Endodermal cell (in vitro differentiated cells): Measurements from ENCODE around the gene TSSC4. TPM values are rescaled to one million over a fixed set of nuclear protein-coding genes. Genes with fewer than 3 reads are reported as not detected.

Source experiments
- DNase-seq: peaks from one replicate; pipeline ENCODE4 v3.0.0-alpha.2; 2017
- H3K27ac ChIP-seq: 2 replicates; pipeline ENCODE4 v1.5.1; 2013; ENCODE audit warnings: mild to moderate bottlenecking, low read depth, low read length, moderate library complexity
- H3K27me3 ChIP-seq: 2 replicates; pipeline ENCODE4 v1.6.1; 2013; ENCODE audit warnings: mild to moderate bottlenecking, low read length, moderate library complexity; ENCODE audit not compliant: insufficient read depth, control insufficient read depth, poor library complexity, severe bottlenecking
- H3K36me3 ChIP-seq: 2 replicates; pipeline ENCODE4 v1.7.0; 2013; ENCODE audit warnings: mild to moderate bottlenecking, low read length, moderate library complexity; ENCODE audit not compliant: control insufficient read depth, insufficient read depth
- H3K4me1 ChIP-seq: one replicate; pipeline ENCODE4 v1.7.0; 2013; ENCODE audit warnings: low read length; ENCODE audit not compliant: control insufficient read depth, insufficient read depth
- H3K4me3 ChIP-seq: 2 replicates; pipeline ENCODE4 v1.5.1; 2013; ENCODE audit warnings: mild to moderate bottlenecking, low read length, moderate library complexity
- H3K9ac ChIP-seq: 2 replicates; pipeline ENCODE4 v1.6.1; 2013; ENCODE audit warnings: mild to moderate bottlenecking, low read length, moderate library complexity; ENCODE audit not compliant: poor library complexity, severe bottlenecking; ENCODE audit errors: extremely low read depth
- H3K9me3 ChIP-seq: 2 replicates; pipeline ENCODE4 v1.6.1; 2013; ENCODE audit warnings: mild to moderate bottlenecking, low read length, moderate library complexity; ENCODE audit not compliant: control insufficient read depth
- H3K27ac Mint-ChIP-seq: 2 replicates; pipeline ENCODE4 v1.8.0; 2020; ENCODE audit warnings: mixed read lengths
- H3K27me3 Mint-ChIP-seq: 2 replicates; pipeline ENCODE4 v1.8.0; 2021; ENCODE audit warnings: mild to moderate bottlenecking, mixed read lengths; ENCODE audit not compliant: insufficient read depth
- H3K36me3 Mint-ChIP-seq: 2 replicates; pipeline ENCODE4 v1.8.0; 2020; ENCODE audit warnings: low read depth, mixed read lengths
- H3K4me1 Mint-ChIP-seq: 2 replicates; pipeline ENCODE4 v1.8.0; 2020; ENCODE audit warnings: mixed read lengths
- H3K4me3 Mint-ChIP-seq: 2 replicates; pipeline ENCODE4 v1.8.0; 2020; ENCODE audit warnings: mild to moderate bottlenecking, moderate library complexity, mixed read lengths
- H3K9me3 Mint-ChIP-seq: 2 replicates; pipeline ENCODE4 v1.8.0; 2020; ENCODE audit warnings: mild to moderate bottlenecking, mixed read lengths
- WGBS, 2 experiments: methylation state at CpG; one replicate each; pipeline versions ENCODE4 v1.1.5 to v1.1.7; 2013; ENCODE audit warnings: missing lambda C conversion rate in 2 of 2, mixed read lengths in 1 of 2; ENCODE audit not compliant: insufficient coverage in 1 of 2, insufficient read length in 1 of 2; 5-methylcytosine and 5-hydroxymethylcytosine counted together
- total RNA-seq, 2 donors: library from RNA; stranded (reverse); fragmentation: NEBNext Ultra II Directional in 1 of 2; extraction: Animal tissue kit (Norgen Biotek cat#: 25700) in 1 of 2; gene quantifications; 2 replicates in 1 of 2; 3 replicates in 1 of 2; pipeline ENCODE4 v1.2.1, GENCODE V29; 2021
- TF ChIP-seq, protein P1 (sequence below): fragments of 200-600 bp; sonication (generic); conservative IDR thresholded peaks from 2 replicates; pipeline ENCODE4 v1.5.0; 2021; ENCODE audit warnings: antibody characterized with exemption, mild to moderate bottlenecking

The TSSC4 gene
- total RNA-seq, 2 donors from 2014 or later, result 47.2 to 51.1 TPM

DNA sequence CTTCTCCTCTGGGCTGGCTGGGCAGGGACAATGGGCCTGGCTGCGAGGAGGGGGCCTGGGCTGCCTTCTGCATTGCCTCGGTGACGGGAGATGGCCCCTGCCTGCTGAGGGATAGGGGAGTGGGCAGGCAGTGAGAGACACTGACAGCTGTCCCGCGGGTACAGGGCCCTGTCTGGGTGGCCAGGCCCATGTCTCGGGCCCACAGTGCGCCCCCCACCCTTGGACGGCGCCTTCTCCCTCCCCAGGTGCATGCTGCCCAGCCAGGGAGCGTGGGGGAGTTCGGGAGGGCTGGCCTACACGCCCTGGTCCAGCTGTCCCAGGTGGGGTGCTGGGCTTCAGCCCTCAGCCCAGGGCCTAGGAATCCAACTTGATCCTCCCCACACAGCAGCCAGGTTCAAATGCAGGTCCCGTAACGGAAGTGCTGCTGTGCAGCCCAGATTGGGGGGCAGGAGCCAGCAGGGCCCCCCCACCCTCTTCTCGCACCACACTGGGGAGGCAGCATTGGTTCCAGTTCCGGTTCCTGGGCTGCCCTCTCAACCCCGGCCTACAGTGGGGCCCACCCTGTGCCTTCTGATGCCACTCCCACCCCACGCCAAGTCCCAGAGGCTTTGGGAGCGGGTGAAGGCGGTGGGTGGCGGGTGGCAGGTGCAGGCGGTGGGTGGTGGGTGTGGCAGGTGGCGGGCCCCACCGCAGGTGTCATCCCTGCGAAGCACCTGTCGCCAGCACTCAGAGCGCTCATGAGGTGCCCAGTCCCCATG lies 7.3 kb upstream of the TSSC4 start:
- H3K9me3 Mint-ChIP-seq, result no peaks in the 10 kb centered on the region
- no peaks in the 10 kb centered on the region for H3K27me3 ChIP-seq
- no peak overlapping the region for H3K9ac ChIP-seq
- DNase-seq, result no peak
- no peak overlapping the region for H3K4me3 ChIP-seq
- H3K4me1 Mint-ChIP-seq, result no peaks in the 10 kb centered on the region
- no peaks in the 10 kb centered on the region for H3K9me3 ChIP-seq
- H3K27ac ChIP-seq, result no peak overlapping the region
- peaks cover 25% of the 10 kb centered on the region for H3K36me3 Mint-ChIP-seq
- H3K27ac Mint-ChIP-seq, result no peak overlapping the region
- H3K27me3 Mint-ChIP-seq, result no peaks in the 10 kb centered on the region
- H3K4me1 ChIP-seq, result no peaks in the 10 kb centered on the region
- 84 to 90% methylated on average over 19 to 27 of the region's 27 CpGs for WGBS, 2 experiments
- peaks cover 21% of the 10 kb centered on the region for H3K36me3 ChIP-seq
- no peak overlapping the region for H3K4me3 Mint-ChIP-seq
- TF ChIP-seq, protein P1, sequence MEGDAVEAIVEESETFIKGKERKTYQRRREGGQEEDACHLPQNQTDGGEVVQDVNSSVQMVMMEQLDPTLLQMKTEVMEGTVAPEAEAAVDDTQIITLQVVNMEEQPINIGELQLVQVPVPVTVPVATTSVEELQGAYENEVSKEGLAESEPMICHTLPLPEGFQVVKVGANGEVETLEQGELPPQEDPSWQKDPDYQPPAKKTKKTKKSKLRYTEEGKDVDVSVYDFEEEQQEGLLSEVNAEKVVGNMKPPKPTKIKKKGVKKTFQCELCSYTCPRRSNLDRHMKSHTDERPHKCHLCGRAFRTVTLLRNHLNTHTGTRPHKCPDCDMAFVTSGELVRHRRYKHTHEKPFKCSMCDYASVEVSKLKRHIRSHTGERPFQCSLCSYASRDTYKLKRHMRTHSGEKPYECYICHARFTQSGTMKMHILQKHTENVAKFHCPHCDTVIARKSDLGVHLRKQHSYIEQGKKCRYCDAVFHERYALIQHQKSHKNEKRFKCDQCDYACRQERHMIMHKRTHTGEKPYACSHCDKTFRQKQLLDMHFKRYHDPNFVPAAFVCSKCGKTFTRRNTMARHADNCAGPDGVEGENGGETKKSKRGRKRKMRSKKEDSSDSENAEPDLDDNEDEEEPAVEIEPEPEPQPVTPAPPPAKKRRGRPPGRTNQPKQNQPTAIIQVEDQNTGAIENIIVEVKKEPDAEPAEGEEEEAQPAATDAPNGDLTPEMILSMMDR, result no peak

DNA sequence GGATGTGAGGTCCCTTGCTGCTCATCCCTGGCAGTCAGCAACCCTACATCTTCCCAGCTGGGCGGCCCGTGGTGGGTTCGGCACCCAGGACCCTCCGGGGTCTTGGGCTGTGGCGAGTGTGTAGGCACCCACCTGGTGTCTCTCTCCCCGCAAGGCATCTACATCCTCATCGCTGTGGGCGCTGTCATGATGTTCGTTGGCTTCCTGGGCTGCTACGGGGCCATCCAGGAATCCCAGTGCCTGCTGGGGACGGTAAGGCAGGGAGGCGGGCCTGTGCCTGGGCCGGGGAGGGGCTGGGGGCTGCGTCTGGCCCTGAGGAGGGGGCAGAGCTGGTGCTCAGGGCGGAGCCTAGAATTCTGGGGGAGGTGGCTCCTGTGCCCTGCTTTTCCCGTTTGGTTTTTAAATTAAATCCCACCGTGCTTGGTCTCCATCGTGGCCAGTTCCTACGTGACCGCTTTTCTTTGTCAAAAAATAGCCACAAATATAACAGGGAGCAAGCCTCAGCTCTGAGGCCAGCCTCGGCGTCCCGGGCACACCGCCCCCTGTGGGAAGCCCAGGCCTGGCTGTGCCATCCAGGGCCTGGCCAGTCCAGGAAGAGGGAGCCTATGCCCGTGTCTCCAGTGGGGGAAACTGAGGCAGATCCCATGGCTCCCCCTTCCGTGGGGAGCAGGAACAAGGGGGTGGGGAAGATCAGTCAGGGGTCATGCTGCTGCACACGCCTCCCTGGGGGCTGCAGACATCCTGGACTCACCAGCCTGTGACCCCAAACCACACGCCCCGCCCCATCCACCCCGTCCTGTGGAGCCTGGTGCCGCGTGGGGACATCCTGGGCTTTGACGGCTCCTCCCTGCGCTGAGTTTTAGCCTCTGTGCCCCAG lies 6.4 kb upstream of the TSSC4 start:
- Mint-ChIP-seq H3K36me3 (peaks cover 27% of the 10 kb centered on the region), H3K27ac (no peak overlapping the region), H3K4me3 (no peak overlapping the region), H3K27me3 (no peaks in the 10 kb centered on the region), H3K9me3 (no peaks in the 10 kb centered on the region), H3K4me1 (no peaks in the 10 kb centered on the region)
- Histone ChIP-seq H3K36me3 (peaks cover 25% of the 10 kb centered on the region), H3K4me1 (no peaks in the 10 kb centered on the region), H3K4me3 (no peak overlapping the region), H3K9me3 (no peaks in the 10 kb centered on the region), H3K27ac (no peak overlapping the region), H3K9ac (no peak overlapping the region), H3K27me3 (no peaks in the 10 kb centered on the region)
- TF ChIP-seq, protein P1, result peak; percentile 25
- WGBS, 2 experiments, result 88 to 89% methylated on average over 18 to 34 of the region's 34 CpGs
- DNase-seq, result no peak

DNA sequence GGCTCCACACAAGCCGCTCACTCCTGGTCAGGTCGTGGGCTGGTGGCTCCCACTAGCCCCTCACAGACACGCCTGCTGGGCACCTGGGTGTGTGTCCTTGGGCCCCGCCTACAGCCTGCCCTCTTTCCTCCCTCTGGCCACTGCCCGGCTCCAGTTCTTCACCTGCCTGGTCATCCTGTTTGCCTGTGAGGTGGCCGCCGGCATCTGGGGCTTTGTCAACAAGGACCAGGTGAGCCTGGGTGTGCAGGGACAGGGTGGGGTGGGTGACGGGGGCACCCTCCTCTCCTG lies 5.8 kb upstream of the TSSC4 start:
- WGBS, 2 experiments, result 84% methylated on average over 4 to 8 of the region's 8 CpGs
- H3K27ac ChIP-seq, result no peak overlapping the region
- no peak overlapping the region for H3K27ac Mint-ChIP-seq

More for the DNA sequence above, 5.8 kb upstream of the TSSC4 start:
- H3K4me1 ChIP-seq, result no peaks in the 10 kb centered on the region
- peaks cover 25% of the 10 kb centered on the region for H3K36me3 ChIP-seq
- no peaks in the 10 kb centered on the region for H3K27me3 ChIP-seq
- H3K4me3 Mint-ChIP-seq, result no peak overlapping the region
- peaks cover 22% of the 10 kb centered on the region for H3K36me3 Mint-ChIP-seq
- TF ChIP-seq, protein P1, result no peak
- DNase-seq, result no peak
- H3K4me3 ChIP-seq, result no peak overlapping the region
- no peaks in the 10 kb centered on the region for H3K4me1 Mint-ChIP-seq
- H3K9ac ChIP-seq, result no peak overlapping the region
- H3K9me3 Mint-ChIP-seq, result no peaks in the 10 kb centered on the region
- H3K27me3 Mint-ChIP-seq, result no peaks in the 10 kb centered on the region
- H3K9me3 ChIP-seq, result no peaks in the 10 kb centered on the region
